Activated naive CD8-positive, alpha-beta T cell treated with anti-CD3 and anti-CD28 coated beads, Interleukin-2, amount 50 U/mL, for 16 hours (primary cell): ENCODE data around the gene OR52I2.
A peak's percentile ranks its signal among the peaks of the same experiment; 100 is the strongest.

Source experiments
- DNase-seq: peaks from one replicate; pipeline ENCODE4 v3.0.0-alpha.2; 2020; ENCODE audit warnings: low read depth, low spot score

The OR52I2 gene

DNA sequence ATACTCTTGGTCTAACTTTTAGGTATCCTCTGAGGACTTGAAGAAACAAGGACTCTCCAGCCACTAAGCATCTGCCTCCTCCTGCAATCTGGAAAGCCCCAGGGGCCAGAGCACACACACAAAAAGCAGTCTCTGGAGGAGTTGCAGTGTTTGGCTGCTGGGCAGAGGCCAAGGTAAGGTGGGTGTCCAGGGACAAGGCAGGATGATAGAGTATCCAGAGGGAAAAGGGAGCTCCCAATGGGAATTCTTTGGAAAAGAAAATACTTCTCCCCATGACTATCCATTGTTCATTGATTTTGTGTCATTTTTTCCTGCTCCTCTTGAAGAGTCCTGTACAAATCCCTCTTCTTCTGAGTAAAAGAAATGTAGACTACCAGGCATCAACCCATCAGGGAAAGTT, at the start of gene OR52I2:
OR52I2 (plus strand) TSS at position 301 of the 400 bp plus-strand sequence.
- no peak for DNase-seq

DNA sequence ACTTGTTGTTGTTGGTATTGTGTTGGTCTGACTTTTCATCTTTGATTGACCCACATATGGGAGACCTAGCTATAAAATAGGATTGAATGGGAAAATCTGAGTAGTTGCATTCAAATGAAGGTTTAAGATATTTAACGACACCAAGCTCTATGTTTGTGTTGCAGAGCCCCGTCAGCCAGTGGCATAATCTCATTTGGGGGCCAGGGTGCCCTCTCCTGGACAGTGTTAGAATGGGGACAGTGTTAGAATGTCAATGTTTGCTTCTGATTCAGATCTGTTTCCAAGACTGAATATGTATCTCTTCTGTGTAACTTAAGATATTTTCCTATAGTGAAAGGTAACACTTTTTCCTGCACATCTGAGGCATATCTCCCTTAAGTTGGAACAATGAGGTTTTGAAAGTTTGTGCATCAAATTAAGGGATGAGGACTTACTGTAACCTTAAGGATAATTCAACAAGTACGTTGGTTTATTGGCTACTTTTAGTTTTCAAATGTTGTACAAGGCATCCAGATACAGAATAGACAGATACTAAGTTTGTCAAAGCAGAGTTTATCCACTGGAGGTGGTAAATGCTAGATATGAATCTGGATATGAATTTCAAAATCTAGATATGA, 41.8 kb upstream of the OR52I2 start:
- DNase-seq = peak; percentile 18

DNA sequence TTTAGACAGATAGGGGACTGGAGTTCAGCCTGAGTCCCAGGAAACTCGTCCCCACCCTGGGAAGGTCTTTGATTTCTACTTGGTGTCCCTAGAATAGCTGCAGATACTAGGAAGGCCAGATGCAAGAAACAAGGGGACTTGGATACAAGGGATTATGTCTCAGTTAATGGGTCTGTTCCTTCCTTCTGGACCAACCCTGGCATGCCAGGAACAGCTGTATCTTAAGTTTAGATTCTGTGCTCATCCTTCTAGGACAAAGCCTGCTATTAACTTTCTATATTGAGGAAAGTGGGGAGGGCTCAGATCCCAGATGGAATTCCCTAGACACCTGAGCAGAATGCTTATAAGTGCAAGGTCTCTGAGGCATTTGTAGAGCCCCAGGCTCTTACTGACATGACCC, 40.5 kb upstream of the OR52I2 start:
- DNase-seq = no peak

DNA sequence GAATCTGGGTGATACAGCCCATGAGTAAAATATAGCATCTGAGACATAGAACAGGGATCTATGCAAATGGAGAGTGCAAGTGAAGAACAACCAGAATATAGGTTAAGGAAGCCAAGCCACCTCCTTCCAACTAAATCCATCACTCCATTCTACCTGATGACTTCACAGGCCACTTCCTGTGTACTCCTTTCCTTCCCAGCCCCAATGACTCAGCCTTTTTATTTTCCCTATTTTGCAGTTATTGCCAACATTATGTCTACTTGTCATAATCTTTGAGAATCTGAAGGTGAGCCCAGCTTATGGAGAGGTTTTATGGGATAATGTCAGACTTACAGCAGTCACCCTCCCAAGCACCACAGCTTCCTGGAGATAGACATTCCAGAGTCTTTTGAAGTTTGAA, 38.0 kb upstream of the OR52I2 start:
- no peak for DNase-seq

DNA sequence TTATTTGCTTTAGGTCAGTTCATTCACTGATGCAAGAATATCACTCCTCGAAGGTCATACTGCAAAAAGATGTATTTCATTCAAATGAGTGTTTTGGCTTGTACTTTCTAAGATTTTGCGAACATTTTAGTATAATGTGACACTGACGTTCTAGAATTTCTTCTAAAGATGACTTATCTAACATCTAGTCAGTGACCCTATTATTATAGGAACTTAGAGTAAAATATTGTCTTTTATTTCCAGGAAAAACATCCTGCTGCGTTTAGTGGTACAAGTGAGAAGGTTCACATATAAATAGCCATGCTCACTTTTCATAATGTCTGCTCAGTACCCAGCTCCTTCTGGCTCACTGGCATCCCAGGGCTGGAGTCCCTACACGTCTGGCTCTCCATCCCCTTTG, 36.7 kb upstream of the OR52I2 start, which contains the start of gene OR52M1:
OR52M1 (plus strand) TSS at position 301 of the 400 bp plus-strand sequence; CDS start at position 301, 0 bp downstream.
- no peak for DNase-seq

DNA sequence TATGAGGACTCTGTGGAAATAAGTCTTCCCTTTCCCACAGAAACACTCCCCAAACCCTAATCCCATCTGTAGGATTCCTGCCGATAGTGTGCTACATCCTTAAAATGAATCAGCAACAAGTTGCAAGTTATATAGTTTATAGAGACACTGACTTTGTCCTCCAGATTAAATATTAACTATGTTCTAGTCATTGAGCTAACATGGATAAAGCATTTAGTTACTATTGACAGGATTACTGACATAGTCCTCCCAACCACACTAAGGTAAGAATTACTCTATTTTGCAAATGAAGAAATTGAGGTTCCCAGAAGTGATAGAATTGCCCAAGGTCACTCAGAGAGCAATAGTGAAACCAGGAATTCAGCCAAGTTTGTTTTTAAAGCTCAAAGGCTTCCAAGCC, 34.7 kb upstream of the OR52I2 start:
- no peak for DNase-seq

DNA sequence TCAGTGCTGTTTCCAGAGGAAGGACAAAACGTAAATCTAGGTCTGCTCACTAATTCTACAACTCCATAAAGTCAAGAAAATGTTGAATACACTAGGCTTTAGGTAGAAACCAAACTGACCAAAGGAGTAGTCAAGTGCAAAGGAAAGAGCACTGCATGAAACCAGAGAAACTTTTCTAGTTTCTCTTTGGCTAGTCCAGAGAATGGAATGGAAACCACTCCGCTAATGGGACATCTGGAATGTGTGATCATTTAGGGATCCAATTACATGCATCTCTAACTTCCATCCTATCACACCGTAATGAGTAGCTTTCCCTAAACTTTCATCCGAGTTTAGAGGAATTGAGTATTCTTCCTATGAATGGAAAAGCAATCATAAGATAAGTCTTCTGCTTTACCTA, 34.1 kb upstream of the OR52I2 start:
- DNase-seq = no peak

DNA sequence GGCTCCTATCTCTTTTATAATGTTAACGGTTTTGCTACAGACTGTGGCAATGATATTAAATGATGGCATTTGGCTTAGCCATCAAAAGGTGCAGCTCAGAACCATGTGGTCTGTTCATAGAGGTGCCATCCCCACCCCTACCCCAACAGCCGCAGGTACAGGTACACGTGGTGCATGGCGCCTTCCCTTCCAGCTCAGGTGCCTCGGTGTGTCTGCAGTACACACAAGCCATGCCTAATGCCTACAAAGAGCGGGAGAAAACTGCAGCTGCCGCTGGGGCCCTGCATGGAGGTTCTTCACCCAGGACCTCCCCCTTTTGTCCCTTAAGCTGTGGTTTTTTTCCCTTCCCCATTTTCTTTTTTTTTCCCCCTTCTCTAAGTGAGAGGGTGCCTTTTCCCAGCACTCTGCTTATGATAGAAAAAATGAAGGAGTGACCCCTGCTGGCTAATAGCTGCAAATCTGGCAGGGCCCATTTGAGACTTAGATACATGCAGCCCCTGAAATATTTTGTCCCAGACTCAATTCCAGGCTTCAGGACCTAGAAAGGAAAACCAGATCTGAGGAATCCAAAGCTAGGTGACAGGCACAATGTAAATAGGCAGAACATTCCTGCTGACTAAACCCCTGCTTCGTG, 30.1 kb upstream of the OR52I2 start:
- no peak for DNase-seq

DNA sequence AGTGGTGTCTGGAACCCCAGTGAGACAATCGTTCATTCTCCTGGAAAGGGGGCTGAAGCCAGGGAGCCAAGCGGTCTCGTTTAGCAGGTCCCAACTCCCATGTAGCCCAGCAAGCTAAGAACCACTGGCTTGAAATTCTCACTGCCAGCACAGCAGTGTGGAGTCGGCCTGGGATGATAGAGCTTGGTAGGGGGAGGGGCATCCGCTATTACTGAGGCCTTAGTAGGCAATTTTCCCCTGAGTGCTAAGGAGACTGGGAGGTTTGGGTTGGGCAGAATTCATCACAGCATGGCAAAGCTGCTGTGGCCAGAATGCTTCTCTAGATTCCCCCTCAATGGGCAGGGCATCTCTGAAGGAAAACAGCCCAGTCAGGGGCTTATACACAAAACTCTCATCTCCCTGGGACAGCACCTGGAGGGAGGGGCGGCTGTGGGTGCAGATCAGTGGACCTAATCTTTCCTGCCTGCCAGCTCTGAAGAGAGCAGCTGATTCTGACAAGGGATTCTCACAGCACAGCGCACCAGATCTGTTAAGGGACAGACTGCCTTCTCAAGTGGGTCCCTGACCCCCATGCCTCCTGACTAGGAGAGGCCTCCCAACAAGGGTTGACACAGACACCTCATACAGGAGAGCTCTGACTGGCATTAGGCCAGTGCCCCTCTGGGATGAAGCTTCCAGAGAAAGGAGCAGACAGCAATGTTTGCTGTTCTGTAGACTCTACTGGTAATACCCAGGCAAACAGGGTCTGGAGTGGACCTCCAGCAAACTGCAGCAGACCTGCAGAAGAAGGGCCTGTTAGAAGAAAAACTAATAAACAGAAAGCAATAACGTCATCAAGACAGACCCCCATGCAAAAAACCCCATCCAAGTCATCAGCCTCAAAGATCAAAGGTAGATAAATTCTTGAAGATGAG, 21.8 kb upstream of the OR52I2 start:
- DNase-seq = no peak

DNA sequence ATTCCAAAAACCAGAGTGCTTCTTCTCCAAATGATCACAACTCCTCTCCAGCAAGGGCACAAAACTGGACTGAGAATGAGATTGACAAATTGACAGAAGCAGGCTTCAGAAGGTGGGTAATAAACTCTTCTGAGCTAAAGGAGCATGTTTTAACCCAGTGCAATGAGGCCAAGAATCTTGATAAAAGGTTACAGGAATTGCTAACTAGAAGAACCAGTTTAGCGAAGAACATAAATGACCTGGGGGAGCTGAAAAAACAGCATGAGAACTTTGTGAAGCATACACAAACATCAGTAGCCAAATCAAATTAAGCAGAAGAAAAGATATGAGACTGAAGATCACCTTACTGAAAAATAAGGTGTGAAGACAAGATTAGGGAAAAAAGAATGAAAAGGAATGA, 21.1 kb upstream of the OR52I2 start:
- DNase-seq = no peak

DNA sequence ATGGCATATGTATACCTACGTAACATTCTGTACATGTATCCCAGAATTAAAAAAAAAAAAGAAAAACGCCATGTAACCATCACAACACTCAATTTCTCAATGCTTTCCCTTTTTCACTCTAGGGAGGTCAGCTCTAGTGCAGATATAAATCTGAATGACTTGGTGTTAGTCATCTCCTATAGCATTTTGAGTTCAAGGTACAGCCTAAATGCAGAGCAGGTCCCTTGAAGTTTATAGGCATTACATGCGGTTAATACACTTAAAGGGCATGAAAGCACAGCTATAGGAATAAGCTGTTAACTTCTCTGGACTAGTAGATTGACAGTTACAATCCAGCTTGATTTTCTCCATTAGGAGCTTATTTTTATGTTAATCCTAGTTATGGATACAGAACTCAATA, 16.2 kb upstream of the OR52I2 start:
- no peak for DNase-seq

DNA sequence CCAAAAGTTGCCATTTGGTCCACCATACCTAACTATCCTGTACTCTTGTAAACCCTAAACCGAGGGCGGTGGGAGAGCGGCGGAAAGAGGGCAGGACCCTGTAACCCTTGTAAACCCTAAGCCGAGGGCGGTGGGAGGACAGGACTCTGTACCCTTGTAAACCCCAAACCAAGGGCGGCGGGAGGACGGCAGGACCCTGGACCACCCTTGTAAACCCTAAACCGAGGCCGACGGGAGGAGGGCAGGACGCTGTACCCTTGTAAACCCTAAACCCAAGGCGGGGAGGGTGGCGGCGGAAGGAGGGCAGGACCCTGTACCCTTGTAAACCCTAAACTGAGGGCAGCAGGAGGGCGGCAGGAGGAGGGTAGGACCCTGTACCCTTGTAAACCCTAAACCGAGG, 12.5 kb upstream of the OR52I2 start:
- no peak for DNase-seq

DNA sequence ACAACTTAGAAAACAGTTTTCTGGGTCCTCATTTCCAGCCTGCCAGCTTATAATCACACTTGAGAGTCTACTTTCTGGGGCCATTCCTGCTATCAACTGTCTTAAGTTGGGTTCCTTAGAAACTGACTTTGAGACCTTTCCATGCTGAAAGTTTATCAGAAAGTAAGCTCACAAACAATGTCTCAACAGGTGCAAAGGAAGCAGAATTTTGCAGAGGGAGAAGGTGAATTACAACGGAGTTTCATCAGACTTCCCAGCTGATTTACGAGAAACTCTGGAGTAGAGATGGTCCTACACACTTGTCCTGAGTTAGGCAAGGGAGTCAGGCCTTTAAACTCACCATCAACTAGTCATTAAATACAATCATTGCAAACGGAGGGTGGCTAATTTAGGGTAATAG, 4.7 kb upstream of the OR52I2 start:
- no peak for DNase-seq

DNA sequence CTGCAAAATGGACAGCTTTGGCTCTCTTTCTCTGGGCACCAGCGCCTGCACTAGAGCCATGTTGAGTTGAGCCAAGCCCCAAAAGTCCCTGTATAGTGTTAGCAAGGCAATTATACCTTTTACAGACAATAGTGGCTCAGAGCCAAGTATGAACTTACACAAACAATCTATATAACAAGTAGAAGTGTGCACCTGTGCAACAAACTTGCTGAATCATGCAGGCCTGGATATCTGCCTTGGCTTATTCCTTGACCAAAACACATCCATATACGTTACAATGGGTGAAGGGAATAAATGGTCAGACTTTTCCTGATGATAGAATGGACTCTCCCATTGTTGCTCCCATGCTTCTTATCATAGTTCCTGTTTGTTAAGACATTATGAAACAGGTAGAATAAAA, 3.8 kb upstream of the OR52I2 start:
- no peak for DNase-seq

DNA sequence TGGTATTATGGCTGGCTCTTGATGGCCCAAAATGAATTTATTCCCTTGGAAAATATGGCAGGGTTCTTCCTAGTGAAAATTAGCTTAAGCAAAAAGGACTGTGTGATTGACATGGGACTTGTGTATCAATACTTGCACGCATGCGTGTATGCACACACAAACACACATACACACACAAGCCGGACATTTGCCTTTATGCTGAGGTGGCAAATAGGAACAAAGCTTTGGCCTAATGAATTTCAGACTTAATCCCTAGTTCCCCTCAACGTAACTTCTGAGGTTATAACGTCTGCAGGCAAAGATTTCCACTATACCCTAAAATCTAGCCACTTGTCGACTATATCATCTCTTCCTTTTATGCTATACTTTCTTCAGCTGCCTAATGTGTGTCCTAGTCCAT, 2.9 kb upstream of the OR52I2 start:
- DNase-seq = no peak

DNA sequence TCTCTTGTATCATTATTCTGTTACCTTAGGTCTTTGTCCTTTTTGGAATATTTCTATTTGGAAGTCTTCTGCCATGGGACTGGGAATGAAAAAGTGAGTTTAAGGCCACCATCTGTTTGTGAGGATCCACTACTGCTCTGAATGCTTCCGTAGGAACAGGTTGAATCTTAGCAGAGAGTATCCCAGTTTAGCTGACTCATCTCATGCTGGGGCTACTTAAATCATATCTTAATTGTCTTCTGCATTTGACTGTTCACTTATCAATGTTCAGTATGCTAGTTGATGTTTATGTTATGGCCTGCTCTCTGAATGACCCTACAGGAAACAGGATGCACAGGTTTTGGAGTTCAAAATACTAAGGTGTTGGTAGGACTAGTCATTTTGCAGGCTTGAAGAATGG, 1.4 kb upstream of the OR52I2 start:
- no peak for DNase-seq

DNA sequence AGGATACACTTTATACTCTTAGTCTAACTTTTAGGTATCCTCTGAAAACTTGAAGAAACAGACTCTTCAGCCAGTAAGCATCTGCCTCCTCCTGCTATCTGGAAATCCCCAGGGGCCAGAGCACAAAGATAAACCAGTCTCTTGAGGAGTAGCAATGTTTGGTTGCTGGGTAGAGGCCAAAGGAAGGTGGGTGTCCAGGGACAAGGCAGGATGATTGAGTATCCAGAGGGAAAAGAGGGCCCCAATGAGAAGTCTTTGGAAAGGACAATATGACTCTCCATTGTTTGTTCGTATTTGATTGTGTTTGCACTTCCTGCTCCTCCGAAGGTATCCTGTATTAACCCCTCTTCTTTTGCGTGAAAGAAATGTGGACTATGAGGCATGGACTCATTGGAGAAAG, 7.5 kb downstream of the OR52I2 start:
- DNase-seq = no peak

DNA sequence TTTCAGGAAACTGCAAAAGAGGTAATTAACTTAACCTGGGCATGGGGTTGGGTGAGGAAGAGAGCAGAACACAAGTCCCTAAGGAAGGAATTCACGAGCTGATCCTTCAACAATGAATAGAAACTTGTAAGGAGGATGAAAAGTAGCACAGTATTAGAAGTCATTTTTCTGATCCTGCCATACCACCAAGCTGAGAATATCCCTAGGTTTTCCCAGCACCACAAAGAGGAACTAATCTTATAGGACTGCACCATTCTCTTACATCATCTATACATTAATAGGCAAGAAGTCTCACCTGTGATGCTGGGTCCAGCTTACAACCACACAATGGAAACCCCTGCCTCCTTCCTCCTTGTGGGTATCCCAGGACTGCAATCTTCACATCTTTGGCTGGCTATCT, 12.2 kb downstream of the OR52I2 start, which contains the start of gene OR52I1:
OR52I1 (plus strand) TSS at position 301 of the 400 bp plus-strand sequence; CDS start at position 301, 0 bp downstream.
- no peak for DNase-seq

DNA sequence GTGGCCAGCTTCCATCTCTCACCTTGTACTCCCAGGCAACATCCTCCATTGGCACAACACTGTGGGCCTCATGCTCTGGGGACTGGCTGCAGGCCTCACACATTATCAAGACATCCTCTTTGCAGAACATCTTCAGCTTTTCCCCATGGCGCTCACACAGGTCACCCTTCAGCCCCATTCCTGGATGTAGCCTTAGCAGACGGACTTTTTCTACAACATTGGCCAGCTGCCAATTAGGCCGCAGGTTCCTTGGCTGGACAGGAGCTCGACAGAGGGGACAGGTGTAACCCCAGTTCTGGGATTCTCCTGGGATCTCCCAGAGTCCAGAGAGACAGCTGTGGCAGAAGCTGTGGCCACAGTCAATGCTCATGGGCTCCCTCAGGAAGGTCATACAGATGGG, 23.5 kb downstream of the OR52I2 start:
- DNase-seq = no peak

DNA sequence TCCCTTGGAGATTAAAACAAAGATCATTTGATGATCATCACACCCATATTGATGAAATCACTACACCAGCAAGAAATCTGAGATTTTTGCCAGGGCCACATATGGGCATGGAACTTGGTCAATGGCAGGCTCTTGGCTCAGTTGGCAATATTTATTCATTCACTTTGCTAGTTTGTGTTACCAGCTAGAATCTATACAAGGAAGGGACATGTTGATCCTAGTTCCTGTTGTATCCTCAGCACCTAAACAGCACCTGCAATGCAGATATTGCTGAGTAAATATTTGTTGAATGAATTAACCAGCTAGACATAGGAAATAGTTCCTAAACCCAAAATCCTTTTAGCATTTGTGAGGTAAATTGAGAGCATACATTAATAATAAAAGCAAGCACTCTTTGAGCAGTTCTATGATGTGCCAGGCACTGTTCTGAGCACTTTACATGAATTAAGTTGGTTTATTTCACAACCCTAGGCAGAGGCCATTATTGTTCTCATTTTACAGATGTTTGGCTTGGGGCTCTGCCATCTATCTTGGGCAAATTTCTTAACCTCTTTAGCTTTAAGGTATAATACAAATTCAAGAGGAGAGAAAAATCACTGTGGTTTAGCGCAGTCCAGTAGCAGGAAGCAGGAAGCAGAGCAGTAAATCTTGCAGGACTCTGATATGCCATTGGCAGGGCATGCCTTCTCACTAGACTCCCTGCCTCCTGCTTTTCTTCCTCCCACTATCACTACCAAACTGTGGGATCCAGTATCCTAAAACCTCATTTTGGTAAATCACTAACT, 24.9 kb downstream of the OR52I2 start:
- no peak for DNase-seq

DNA sequence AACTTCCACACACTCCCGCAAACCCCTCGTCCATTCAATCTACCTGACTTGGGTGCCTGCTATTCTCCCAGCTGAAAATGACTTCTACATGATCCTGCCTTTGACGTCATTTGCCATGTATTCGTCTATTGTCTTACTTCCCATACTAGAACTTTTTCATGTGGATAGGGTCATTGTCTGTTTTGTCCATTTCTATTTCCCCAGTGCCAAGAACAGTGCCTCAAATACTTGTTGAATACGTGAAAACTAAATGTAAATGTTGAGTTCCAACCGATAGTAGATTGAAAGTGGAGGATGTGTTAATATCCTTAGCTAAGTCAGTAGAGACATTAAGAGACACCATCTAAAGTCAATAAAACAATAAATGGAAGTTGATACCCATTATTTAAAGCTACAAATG, 25.6 kb downstream of the OR52I2 start:
- DNase-seq = no peak
